NCI-H446 treated with DMSO at 0.1 percent for 48 hours (cell line): ENCODE measurements around the gene ZNF541.

Source experiments
- DNase-seq: peaks from one replicate; lab custom pipeline; 2025; lab: John Stamatoyannopoulos, UW

ZNF541 gene

GRCh38 chr19:47573071-47574026 is at the start of gene ZNF541:
ZNF541 (minus strand) TSS chr19:47573148; CDS start chr19:47555856, 17,292 bp downstream.
- DNase-seq = no peak

GRCh38 chr19:47619763-47620162 is 46.8 kb upstream of the ZNF541 start:
- no peak for DNase-seq

DNA sequence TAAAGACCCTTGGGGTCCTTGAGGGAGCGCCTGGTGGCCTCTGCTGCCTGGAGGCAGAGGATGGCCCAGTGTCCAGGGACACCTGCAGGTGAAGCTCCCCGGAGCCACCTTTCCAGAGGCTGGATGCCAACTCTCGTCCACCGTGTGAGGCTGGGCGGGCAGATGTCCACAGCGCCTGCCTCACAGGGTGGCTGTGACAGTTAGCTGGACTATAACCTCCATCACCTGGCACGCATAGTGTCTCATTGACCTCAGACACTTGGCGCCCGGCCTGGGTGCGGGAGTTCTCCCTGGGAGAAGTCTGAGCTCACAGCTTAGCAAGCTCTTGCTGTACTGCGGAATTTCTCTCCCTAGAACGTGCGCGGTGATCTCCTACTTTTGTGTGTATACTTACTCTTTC is 45.8 kb upstream of the ZNF541 start:
- DNase-seq = no peak

DNA sequence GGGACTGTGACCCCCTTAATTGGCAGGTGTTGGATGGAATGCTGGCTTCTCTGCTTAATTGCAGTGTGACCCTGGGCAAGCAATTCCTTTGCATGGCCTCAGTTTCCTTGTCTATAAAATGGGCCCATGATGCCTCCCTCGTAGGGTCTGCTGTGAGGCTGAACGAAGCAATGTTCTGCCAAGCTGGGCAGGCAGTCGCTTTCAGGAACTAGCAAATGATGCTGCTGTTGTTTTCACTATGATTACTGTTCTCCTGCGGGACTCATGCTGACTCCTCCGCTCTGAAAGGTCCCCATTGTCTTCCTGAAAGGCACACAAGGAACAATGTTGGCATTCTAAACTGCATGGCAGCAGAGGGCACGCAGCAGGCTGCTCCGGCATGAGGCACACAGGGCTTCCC is 42.8 kb upstream of the ZNF541 start:
- DNase-seq = no peak

DNA sequence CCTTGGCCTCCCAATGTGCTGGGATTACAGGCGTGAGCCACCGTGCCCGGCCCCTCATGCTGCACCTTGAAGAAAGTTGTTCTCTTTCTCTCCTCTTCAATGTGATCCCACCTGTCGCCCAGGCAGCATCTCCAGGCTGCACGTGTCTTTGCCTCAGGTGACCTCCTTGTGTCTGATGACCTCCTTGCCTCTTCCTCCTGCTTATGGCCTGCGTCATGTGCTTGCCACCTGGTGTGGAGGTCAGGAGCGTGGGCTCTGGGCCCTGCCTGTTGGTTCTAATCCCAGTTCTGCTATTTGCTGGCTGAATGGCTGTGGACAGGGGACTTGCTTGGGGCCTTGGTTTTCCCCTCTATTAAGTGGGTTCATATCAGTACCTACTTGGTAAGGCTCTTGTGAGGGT is 42.3 kb upstream of the ZNF541 start:
- no peak for DNase-seq

DNA sequence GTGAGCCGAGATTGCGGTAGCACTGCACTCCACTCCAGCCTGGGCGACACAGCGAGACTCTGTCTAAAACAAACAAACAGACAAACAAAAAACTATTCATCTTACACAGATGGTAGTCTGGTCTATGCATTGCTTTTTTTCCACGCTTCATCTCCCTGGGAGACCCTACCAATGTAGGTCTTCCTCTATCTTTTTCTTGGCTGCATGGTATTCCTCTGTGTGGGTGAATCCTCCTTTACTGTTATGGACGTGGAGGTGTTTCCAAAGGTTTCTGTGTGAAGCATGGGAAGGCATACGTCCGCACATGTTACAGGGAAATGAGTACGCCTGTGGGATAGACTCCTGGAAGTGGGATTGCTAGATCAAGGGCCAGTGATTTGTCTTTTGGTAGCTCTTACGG is 41.6 kb upstream of the ZNF541 start:
- no peak for DNase-seq

DNA sequence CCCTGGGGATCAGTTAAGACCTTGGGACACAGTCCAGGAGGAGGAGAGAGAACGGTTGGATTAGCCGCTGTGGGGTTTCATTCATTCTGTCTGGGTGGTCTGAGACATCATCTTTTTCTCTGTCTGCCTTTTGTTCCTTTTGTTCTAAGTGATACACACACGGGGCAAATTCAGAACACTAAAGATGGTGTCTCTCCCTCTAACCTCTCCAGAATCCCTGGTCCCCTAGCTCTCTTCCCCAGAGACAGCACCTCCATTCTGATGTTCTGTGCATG is 41.0 kb upstream of the ZNF541 start:
- DNase-seq = no peak

DNA sequence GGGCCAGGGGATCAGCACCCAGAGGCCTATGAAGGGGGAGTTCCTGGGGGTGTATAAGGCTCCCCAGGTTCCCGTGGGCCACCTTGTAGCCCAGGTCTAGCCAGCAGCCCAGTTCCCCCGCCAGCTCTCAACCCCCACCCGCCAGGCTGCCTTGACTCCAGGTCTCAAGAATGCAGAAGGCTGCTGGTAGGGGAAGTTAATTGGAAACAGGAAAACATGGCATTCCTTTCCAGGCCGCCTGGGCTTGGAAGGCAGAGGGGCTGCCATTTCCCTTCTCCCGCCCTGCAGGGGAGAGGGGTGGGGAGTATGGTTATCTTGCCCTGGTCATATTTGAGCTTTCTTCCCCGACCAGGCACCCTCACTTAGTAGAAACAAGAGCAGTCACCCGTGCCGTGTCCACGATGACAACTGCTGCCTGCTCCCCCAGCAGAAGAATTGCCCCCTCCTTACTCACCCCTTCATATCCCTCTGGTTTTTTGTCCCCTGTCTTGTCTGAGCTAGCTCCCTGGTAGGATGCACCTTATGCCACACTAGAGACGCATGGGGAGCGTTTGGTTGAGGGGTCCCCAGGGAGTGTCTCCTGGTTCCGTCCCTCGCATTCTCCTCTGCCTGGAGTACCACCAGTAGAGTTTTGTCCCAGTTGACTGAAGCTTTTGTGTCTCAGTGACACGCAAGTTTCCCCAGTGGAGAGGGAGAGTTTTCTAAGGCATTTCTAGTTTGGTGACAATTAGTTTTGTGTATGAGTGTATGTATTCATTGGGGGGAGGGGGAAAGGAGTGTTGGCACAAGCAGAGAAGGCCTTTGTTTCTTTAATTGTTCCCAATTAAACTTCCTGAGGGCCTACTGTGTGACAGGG is 40.4 kb upstream of the ZNF541 start:
- no peak for DNase-seq

DNA sequence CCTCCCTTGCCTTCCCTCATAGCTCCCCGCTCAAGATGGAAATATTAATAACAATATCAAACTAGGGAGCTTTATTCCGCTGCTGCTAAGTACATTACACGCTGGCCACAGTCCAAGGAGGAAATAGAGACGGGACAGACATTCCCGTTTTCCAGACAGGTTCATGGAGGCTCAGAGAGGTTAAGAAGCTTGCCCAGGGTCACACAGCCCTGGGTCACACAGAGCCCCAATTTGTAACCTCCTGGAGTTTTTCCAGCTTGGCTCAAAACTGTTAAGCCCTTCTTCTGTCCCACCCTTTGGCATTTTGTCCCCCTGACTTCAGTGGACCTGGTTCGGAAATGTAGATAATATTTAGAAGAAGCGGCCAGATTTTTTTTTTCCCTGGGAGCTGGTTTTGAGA is 38.0 kb upstream of the ZNF541 start:
- DNase-seq = no peak

GRCh38 chr19:47609906-47610894 is 37.3 kb upstream of the ZNF541 start:
- DNase-seq = no peak

GRCh38 chr19:47608969-47609905 is 36.3 kb upstream of the ZNF541 start, which contains the start of gene BICRA:
BICRA (plus strand) TSS chr19:47609134; CDS start chr19:47673575, 64,441 bp downstream.
- DNase-seq = peak; percentile 54

GRCh38 chr19:47608074-47608918 is 35.3 kb upstream of the ZNF541 start:
- peak; percentile 71 for DNase-seq

GRCh38 chr19:47607564-47608073 is 34.7 kb upstream of the ZNF541 start:
- DNase-seq = no peak

DNA sequence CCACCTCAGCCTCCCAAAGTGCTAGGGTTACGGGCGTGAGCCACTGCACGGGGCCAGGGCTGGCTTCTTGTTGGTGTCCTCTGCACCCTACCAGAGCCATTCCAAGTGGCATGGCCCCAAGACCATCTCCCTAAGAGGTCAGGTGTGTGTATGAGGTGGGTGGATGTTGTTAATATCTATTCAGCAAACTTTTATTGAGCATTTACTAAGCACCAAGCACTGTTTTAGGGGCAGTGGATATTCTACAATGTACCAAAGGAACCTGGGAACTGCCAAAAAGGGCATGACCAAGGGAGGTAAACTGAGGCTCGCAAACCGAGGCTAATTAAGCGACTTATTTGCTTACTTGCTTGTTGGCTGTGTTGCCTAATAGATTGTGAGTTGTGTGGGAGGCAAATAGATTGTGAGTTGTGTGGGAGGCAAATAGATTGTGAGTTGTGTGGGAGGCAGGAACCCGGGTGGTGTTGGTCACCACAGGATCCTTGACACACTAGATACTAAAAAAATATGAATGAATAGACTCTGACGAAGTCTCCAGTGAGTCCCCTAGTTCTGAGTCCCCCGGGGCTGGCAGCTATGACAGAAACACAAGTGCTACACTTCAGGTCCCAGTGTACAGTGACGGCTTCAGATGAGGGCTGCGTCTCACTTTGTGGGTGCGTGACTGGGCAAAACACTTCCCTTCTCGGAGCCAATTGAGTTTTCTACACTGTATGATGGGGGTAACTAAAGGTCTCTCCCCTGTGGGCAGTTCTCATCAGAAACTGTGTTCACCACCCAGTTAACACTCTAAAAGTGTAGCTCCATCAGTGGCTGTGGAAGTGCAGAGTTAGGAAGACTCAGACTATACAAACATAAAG is 31.0 kb upstream of the ZNF541 start:
- no peak for DNase-seq

- no peak for DNase-seq
Measured at GRCh38 chr19:47601180-47601904, 28.4 kb upstream of the ZNF541 start.

DNA sequence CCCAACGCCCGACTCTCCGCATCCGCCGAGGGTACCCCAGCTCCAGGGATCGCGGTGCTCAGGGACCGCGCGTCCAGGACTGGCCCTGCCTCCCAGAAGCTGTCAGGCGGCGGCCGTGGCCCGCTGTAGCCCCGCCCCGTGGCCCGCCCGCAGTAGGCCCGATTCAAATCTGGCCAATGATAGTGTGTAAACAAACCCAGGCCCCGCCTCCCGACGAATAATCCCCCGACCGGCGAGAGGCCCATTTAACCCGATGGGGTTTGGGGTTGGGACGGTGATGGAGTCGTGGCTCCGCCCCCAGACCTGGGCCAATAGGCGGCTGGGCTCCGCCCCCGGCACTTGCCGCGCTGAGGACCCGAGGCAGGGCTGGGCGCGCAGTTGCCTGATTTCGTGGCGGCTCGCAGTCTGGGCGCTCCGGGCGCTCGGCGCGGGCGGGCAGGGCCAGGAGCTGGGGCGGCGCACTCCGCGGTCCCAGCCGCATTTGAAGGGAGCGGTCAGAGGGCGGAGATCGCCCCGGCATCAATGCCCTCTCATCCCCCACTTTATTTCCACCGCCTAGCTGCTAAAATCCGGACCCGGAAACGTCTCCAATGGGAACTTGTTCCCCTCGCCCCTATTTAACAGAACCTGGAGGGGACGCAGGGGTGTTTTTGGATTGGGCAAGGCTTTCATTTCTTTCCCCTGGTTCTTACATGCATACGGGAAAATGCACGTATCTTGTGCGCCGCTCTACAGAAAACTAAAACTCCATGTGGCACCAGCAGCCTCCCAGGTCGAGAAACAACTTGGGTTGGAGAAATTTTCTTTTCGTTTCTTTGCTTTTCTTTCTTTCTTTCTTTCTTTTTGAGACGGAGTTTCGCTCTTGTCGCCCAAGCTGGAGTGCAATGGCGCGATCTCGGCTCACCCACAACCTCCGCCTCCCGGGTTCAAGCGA is 27.6 kb upstream of the ZNF541 start:
- DNase-seq = peak; percentile 98
